Peyer's patch (tissue), 4 donors: ENCODE measurements around the gene SBF2. TPM values are rescaled to one million over a fixed set of nuclear protein-coding genes. Genes with fewer than 3 reads are reported as not detected.

Source experiments
- DNase-seq, 3 donors: peaks; one replicate each; pipeline ENCODE4 v3.0.0-alpha.2; 2017 to 2019
- H3K27ac ChIP-seq, 4 donors: fragments of 200-600 bp; sonication (generic); one replicate each; pipeline ENCODE4 v1.5.1; 2016 to 2019
- H3K27me3 ChIP-seq, 2 donors: fragments of 200-600 bp; sonication (generic); one replicate each; pipeline ENCODE4 v1.5.1; 2019
- H3K36me3 ChIP-seq, 3 donors: fragments of 200-600 bp; sonication (generic); one replicate each; pipeline ENCODE4 v1.5.1; 2016 to 2019
- H3K4me1 ChIP-seq, 4 donors: fragments of 200-600 bp; sonication (generic); one replicate each; pipeline ENCODE4 v1.5.1; 2016 to 2019
- H3K4me3 ChIP-seq, 4 donors: fragments of 200-600 bp; sonication (generic); 1 replicate in 3 of 4; 2 replicates in 1 of 4; pipeline ENCODE4 v1.5.1; 2016 to 2019; ENCODE audit warnings: mild to moderate bottlenecking in 1 of 4
- H3K9me3 ChIP-seq, 4 donors: fragments of 200-600 bp; sonication (generic); one replicate each; pipeline ENCODE4 v1.5.1; 2016 to 2019; ENCODE audit warnings: mild to moderate bottlenecking in 1 of 4
- CTCF ChIP-seq, 6 experiments: fragments of 450-650 bp in 4 of 6; fragments of 200-600 bp in 2 of 6; sonication (generic) in 1 of 6; IDR thresholded peaks; one replicate each; pipeline ENCODE4 v1.5.1; 2017 to 2019; ENCODE audit warnings: antibody characterized with exemption in 6 of 6, mild to moderate bottlenecking in 3 of 6, moderate library complexity in 1 of 6
- POLR2A ChIP-seq, 2 donors: fragments of 450-650 bp; IDR thresholded peaks; one replicate each; pipeline ENCODE4 v1.5.1; 2017; ENCODE audit warnings: antibody characterized with exemption in 2 of 2, mild to moderate bottlenecking in 2 of 2, moderate library complexity in 2 of 2
- total RNA-seq, 4 donors: library from RNA; depleted of rRNA; stranded (reverse); fragments of >200 nt; gene quantifications; one replicate each; pipeline ENCODE4 v1.1.0, GENCODE V29; 2016

SBF2 gene
- total RNA-seq, 4 donors from 2014 or later, result 52.7 to 70.1 (median 56.7) TPM

- DNase-seq, result no peak
- no peaks in the 10 kb centered on the region for H3K27me3 ChIP-seq
- no peak overlapping the region for H3K4me3 ChIP-seq
- no peak for TF ChIP-seq CTCF (IDR thresholded peaks at IDR 0.05)
- no peak for TF ChIP-seq POLR2A (IDR thresholded peaks at IDR 0.05)
- H3K9me3 ChIP-seq, result no peaks in the 10 kb centered on the region
- H3K27ac ChIP-seq, result no peak overlapping the region
- peaks cover 0 to 4% (median 0%) of the 10 kb centered on the region in 4 donors for H3K4me1 ChIP-seq
- H3K36me3 ChIP-seq, result no peaks in the 10 kb centered on the region
Measured at GRCh38 chr11:9769621-9770020, 524.4 kb downstream of the SBF2 start.

GRCh38 chr11:9765320-9766101 lies 528.5 kb downstream of the SBF2 start:
- no peak for DNase-seq
- Histone ChIP-seq H3K9me3 (no peaks in the 10 kb centered on the region), H3K36me3 (no peaks in the 10 kb centered on the region), H3K27me3 (no peaks in the 10 kb centered on the region), H3K27ac (peak overlapping the region in 3 of 4 donors; percentile 34 to 68 (median 50)), H3K4me1 (peaks cover 0 to 6% (median 0%) of the 10 kb centered on the region in 4 donors), H3K4me3 (no peak overlapping the region)
- TF ChIP-seq POLR2A (IDR thresholded peaks at IDR 0.05), result no peak
- TF ChIP-seq CTCF (IDR thresholded peaks at IDR 0.05), result no peak

GRCh38 chr11:9763301-9763700 lies 530.7 kb downstream of the SBF2 start:
- Histone ChIP-seq H3K4me1 (peaks cover 0 to 26% (median 7%) of the 10 kb centered on the region in 4 donors), H3K9me3 (no peaks in the 10 kb centered on the region), H3K27me3 (no peaks in the 10 kb centered on the region), H3K4me3 (no peak overlapping the region), H3K27ac (no peak overlapping the region), H3K36me3 (no peaks in the 10 kb centered on the region)
- DNase-seq, result no peak
- no peak for TF ChIP-seq CTCF (IDR thresholded peaks at IDR 0.05)
- no peak for TF ChIP-seq POLR2A (IDR thresholded peaks at IDR 0.05)

GRCh38 chr11:9762531-9762930 lies 531.5 kb downstream of the SBF2 start:
- Histone ChIP-seq H3K9me3 (no peaks in the 10 kb centered on the region), H3K36me3 (no peaks in the 10 kb centered on the region), H3K4me1 (peaks cover 2 to 31% (median 7%) of the 10 kb centered on the region in 4 donors), H3K27me3 (no peaks in the 10 kb centered on the region), H3K27ac (no peak overlapping the region), H3K4me3 (no peak overlapping the region)
- TF ChIP-seq CTCF (IDR thresholded peaks at IDR 0.05) (no peak), POLR2A (IDR thresholded peaks at IDR 0.05) (no peak)
- DNase-seq, result no peak

- no peak overlapping the region for H3K27ac ChIP-seq
Measured at GRCh38 chr11:9761441-9761945, 532.5 kb downstream of the SBF2 start.

More at GRCh38 chr11:9761441-9761945, 532.5 kb downstream of the SBF2 start:
- Histone ChIP-seq H3K4me1 (peaks cover 2 to 35% (median 14%) of the 10 kb centered on the region in 4 donors), H3K36me3 (no peaks in the 10 kb centered on the region), H3K9me3 (no peaks in the 10 kb centered on the region), H3K27me3 (no peaks in the 10 kb centered on the region), H3K4me3 (no peak overlapping the region)
- TF ChIP-seq POLR2A (IDR thresholded peaks at IDR 0.05) (no peak), CTCF (IDR thresholded peaks at IDR 0.05) (no peak)
- DNase-seq, result no peak
